Neutrophil (primary cell): ENCODE results near the gene RBM34.

ENCODE experiments used
- H3K27ac ChIP-seq: fragments of 200-600 bp; sonication (generic); 2 replicates; pipeline ENCODE4 v1.5.1; 2016; ENCODE audit warnings: mild to moderate bottlenecking, moderate library complexity
- H3K27me3 ChIP-seq: fragments of 200-600 bp; sonication (generic); 2 replicates; pipeline ENCODE4 v1.6.0; 2016; ENCODE audit warnings: mild to moderate bottlenecking
- H3K36me3 ChIP-seq: fragments of 200-600 bp; sonication (generic); 2 replicates; pipeline ENCODE4 v1.5.1; 2017
- H3K4me1 ChIP-seq, 2 experiments: fragments of 200-600 bp in 1 of 2; sonication (generic) in 1 of 2; 1 replicate in 1 of 2; 2 replicates in 1 of 2; pipeline versions ENCODE4 v1.5.1 to v1.6.1; 2013 to 2016; ENCODE audit warnings: low read depth in 1 of 2, low read length in 1 of 2, mild to moderate bottlenecking in 1 of 2, moderate library complexity in 1 of 2; ENCODE audit not compliant: control insufficient read depth in 1 of 2, insufficient read depth in 1 of 2
- H3K4me3 ChIP-seq, 2 experiments: fragments of 200-600 bp in 1 of 2; sonication (generic) in 1 of 2; 1 replicate in 1 of 2; 2 replicates in 1 of 2; pipeline ENCODE4 v1.5.1; 2013 to 2016; ENCODE audit warnings: low read depth in 1 of 2, low read length in 1 of 2, mild to moderate bottlenecking in 1 of 2, moderate library complexity in 1 of 2
- H3K9me3 ChIP-seq: fragments of 200-600 bp; sonication (generic); 2 replicates; pipeline ENCODE4 v1.5.1; 2016
- CTCF ChIP-seq: fragments of 200-600 bp; sonication (generic); IDR thresholded peaks from 2 replicates; pipeline ENCODE4 v1.5.1; 2016; ENCODE audit warnings: antibody characterized with exemption

RBM34 gene

GRCh38 chr1:235129774-235130570, 31.1 kb downstream of the RBM34 start:
- TF ChIP-seq CTCF, result no peak
- H3K4me3 ChIP-seq, result no peak overlapping the region
- H3K9me3 ChIP-seq, result no peaks in the 10 kb centered on the region
- H3K27ac ChIP-seq, result no peak overlapping the region
- peaks cover 15 to 20% of the 10 kb centered on the region in 2 experiments for H3K4me1 ChIP-seq
- H3K27me3 ChIP-seq, result no peaks in the 10 kb centered on the region
- H3K36me3 ChIP-seq, result peaks cover 23% of the 10 kb centered on the region

GRCh38 chr1:235128456-235129328, 32.4 kb downstream of the RBM34 start, which contains the start of gene TOMM20:
Gene TOMM20 (minus strand): TSS chr1:235128837. CDS start chr1:235128715, 122 bp downstream.
- H3K27ac ChIP-seq, result peak within 1 kb of the TSS; percentile 86
- peak within 1 kb of the TSS; percentile 89 to 92 for H3K4me3 ChIP-seq
- H3K9me3 ChIP-seq, result no peaks in the 10 kb centered on the region
- no peaks in the 10 kb centered on the region for H3K27me3 ChIP-seq
- H3K4me1 ChIP-seq, result peaks cover 15 to 20% of the 10 kb centered on the region in 2 experiments
- TF ChIP-seq CTCF, result peak; percentile 48
- peaks cover 11% of the 10 kb centered on the region for H3K36me3 ChIP-seq

- Histone ChIP-seq H3K9me3 (no peaks in the 10 kb centered on the region), H3K27me3 (no peaks in the 10 kb centered on the region), H3K27ac (peak overlapping the region; percentile 86), H3K4me1 (peaks cover 15 to 20% of the 10 kb centered on the region in 2 experiments), H3K4me3 (peak overlapping the region; percentile 89 to 92), H3K36me3 (peaks cover 6% of the 10 kb centered on the region)
- no peak for TF ChIP-seq CTCF
Observed at GRCh38 chr1:235127732-235128455, 33.2 kb downstream of the RBM34 start.

- peak overlapping the region; percentile 86 for H3K27ac ChIP-seq
- peak overlapping the region in 1 of 2 experiments; percentile 92 for H3K4me3 ChIP-seq
Observed at GRCh38 chr1:235127203-235127602, 33.8 kb downstream of the RBM34 start.

More at GRCh38 chr1:235127203-235127602, 33.8 kb downstream of the RBM34 start:
- Histone ChIP-seq H3K9me3 (no peaks in the 10 kb centered on the region), H3K4me1 (peaks cover 15 to 20% of the 10 kb centered on the region in 2 experiments), H3K27me3 (no peaks in the 10 kb centered on the region), H3K36me3 (no peaks in the 10 kb centered on the region)
- TF ChIP-seq CTCF, result no peak
